Vagina (tissue), 2 donors: ENCODE measurements around the gene TANC2.

ENCODE experiments used
- POLR2A ChIP-seq, 2 donors: fragments of 450-650 bp; IDR thresholded peaks; one replicate each; pipeline ENCODE4 v1.6.1; 2017; ENCODE audit warnings: antibody characterized with exemption in 2 of 2, mild to moderate bottlenecking in 2 of 2, moderate library complexity in 2 of 2
- TF ChIP-seq, protein P1 (sequence below), 3 experiments: fragments of 450-650 bp in 2 of 3; fragments of 200-600 bp in 1 of 3; sonication (generic) in 1 of 3; IDR thresholded peaks; one replicate each; pipeline ENCODE4 v1.5.1; 2017 to 2019; ENCODE audit warnings: antibody characterized with exemption in 3 of 3, mild to moderate bottlenecking in 2 of 3, moderate library complexity in 2 of 3

- TF ChIP-seq, protein P1, sequence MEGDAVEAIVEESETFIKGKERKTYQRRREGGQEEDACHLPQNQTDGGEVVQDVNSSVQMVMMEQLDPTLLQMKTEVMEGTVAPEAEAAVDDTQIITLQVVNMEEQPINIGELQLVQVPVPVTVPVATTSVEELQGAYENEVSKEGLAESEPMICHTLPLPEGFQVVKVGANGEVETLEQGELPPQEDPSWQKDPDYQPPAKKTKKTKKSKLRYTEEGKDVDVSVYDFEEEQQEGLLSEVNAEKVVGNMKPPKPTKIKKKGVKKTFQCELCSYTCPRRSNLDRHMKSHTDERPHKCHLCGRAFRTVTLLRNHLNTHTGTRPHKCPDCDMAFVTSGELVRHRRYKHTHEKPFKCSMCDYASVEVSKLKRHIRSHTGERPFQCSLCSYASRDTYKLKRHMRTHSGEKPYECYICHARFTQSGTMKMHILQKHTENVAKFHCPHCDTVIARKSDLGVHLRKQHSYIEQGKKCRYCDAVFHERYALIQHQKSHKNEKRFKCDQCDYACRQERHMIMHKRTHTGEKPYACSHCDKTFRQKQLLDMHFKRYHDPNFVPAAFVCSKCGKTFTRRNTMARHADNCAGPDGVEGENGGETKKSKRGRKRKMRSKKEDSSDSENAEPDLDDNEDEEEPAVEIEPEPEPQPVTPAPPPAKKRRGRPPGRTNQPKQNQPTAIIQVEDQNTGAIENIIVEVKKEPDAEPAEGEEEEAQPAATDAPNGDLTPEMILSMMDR (IDR thresholded peaks at IDR 0.05): no peak
- TF ChIP-seq POLR2A (IDR thresholded peaks at IDR 0.05): no peak
Measured at GRCh38 chr17:62948370-62948769, 17.7 kb upstream of the TANC2 start.
